K562 (cell line): Measurements from ENCODE around the gene TFEB. TPM values are rescaled to one million over a fixed set of nuclear protein-coding genes. Genes with fewer than 3 reads are reported as not detected.

Source experiments
- ATAC-seq: fragments of 200-7000 bp; cut with Tn5 transposase; 3 replicates; pipeline ENCODE4 v1.9.1; 2020; ENCODE audit warnings: moderate library complexity
- BruUV-seq: library from RNA; stranded (reverse); fragments of 400-500 nt; replicated peaks from 2 replicates; lab custom pipeline; 2021; lab: Mats Ljungman, UMichigan
- CTCF ChIA-PET: fragments of 300-600 bp; formaldehyde crosslinking; extraction: SDS; loops from one replicate; lab custom pipeline; 2021; ENCODE audit warnings: low intra/inter-chr PET ratio; lab: Yijun Ruan, JAX
- POLR2A ChIA-PET: fragments of 300-600, 350-650 bp; sonication (Branson Sonifier 250); formaldehyde crosslinking; extraction: SDS; loops from one replicate; lab custom pipeline; 2021; ENCODE audit warnings: antibody characterized with exemption, inconsistent platforms; lab: Yijun Ruan, JAX
- DNase-seq, 4 experiments: peaks; one replicate each; pipeline versions ENCODE4 v3.0.0 to v3.0.0-alpha.2; 2011 to 2018; ENCODE audit warnings: low spot score in 3 of 4, mixed read lengths in 3 of 4; ENCODE audit errors: extremely low read depth in 1 of 4
- FAIRE-seq: peaks from 2 replicates; lab custom pipeline; 2011; peaks lifted over from hg19 to GRCh38; lab: Jason Lieb, UNC
- H2AFZ ChIP-seq: 2 replicates; pipeline ENCODE4 v1.6.0; 2011; ENCODE audit warnings: low read depth, low read length, control low read depth, inconsistent platforms
- H3K27ac ChIP-seq: fragments of 200-600 bp; 3 replicates; pipeline ENCODE4 v1.8.0; 2011; ENCODE audit warnings: low read depth, mild to moderate bottlenecking, control low read depth, inconsistent platforms, low read length, moderate library complexity, mixed read lengths; ENCODE audit errors: extremely low read depth
- H3K27me3 ChIP-seq, 2 experiments: fragments of 300-600 bp in 1 of 2; 2 replicates in 1 of 2; 3 replicates in 1 of 2; pipeline versions ENCODE4 v1.6.0 to v1.8.0; 2011; ENCODE audit warnings: inconsistent platforms in 2 of 2, low read length in 2 of 2, mild to moderate bottlenecking in 1 of 2, mixed read lengths in 1 of 2, moderate library complexity in 1 of 2; ENCODE audit not compliant: control insufficient read depth in 2 of 2, insufficient read depth in 2 of 2
- H3K36me3 ChIP-seq: fragments of 300-600 bp; 3 replicates; pipeline ENCODE4 v1.8.0; 2011; ENCODE audit warnings: mild to moderate bottlenecking, low read length, inconsistent platforms; ENCODE audit not compliant: control insufficient read depth, insufficient read depth
- H3K4me1 ChIP-seq, 2 experiments: fragments of 200-600 bp in 1 of 2; replicated peaks in 1 of 2; 2 replicates in 1 of 2; 3 replicates in 1 of 2; pipeline versions ENCODE4 v1.5.1 to v1.8.0; 2011; ENCODE audit warnings: inconsistent platforms in 2 of 2, low read length in 2 of 2, mild to moderate bottlenecking in 1 of 2, mixed read lengths in 1 of 2, moderate library complexity in 1 of 2; ENCODE audit not compliant: control insufficient read depth in 2 of 2, insufficient read depth in 2 of 2
- H3K4me2 ChIP-seq: 2 replicates; pipeline ENCODE4 v1.6.1; 2011; ENCODE audit warnings: low read length, control low read depth, inconsistent platforms, mixed read lengths; ENCODE audit not compliant: insufficient read depth
- H3K4me3 ChIP-seq: fragments of 200-600 bp; sonication (generic), shearing (Covaris generic); 2 replicates; pipeline ENCODE4 v1.5.1; 2016; ENCODE audit warnings: control low read depth, inconsistent platforms
- H3K79me2 ChIP-seq: fragments of 200-600 bp; 3 replicates; pipeline ENCODE4 v1.8.0; 2011; ENCODE audit warnings: low read length, inconsistent platforms; ENCODE audit not compliant: control insufficient read depth, insufficient read depth
- H3K9ac ChIP-seq, 2 experiments: 2 replicates each; pipeline versions ENCODE4 v1.6.0 to v1.6.1; 2011; ENCODE audit warnings: low read depth in 2 of 2, low read length in 2 of 2, control low read depth in 1 of 2, inconsistent platforms in 1 of 2, mild to moderate bottlenecking in 1 of 2, mixed read lengths in 1 of 2; ENCODE audit not compliant: insufficient read depth in 1 of 2
- H3K9me1 ChIP-seq: one replicate; pipeline ENCODE4 v1.6.0; 2011; ENCODE audit warnings: inconsistent platforms, mild to moderate bottlenecking, low read length, moderate library complexity; ENCODE audit not compliant: control insufficient read depth, insufficient read depth
- H3K9me3 ChIP-seq: replicated peaks from 2 replicates; pipeline ENCODE4 v1.5.1; 2011; ENCODE audit warnings: low read depth, low read length, inconsistent platforms; ENCODE audit not compliant: control insufficient read depth, insufficient read depth
- H4K20me1 ChIP-seq: replicated peaks from 2 replicates; pipeline ENCODE4 v1.6.1; 2011; ENCODE audit warnings: low read length, inconsistent platforms, mixed read lengths; ENCODE audit not compliant: control insufficient read depth, insufficient read depth
- CBX1 ChIP-seq: sonication (generic); IDR thresholded peaks from 2 replicates; pipeline ENCODE4 v1.6.1; 2016; ENCODE audit warnings: antibody characterized with exemption, low read depth, mild to moderate bottlenecking
- ETS2 ChIP-seq: IDR thresholded peaks from 2 replicates; pipeline ENCODE4 v1.6.1; 2016; ENCODE audit warnings: borderline replicate concordance, missing genetic modification characterization, mild to moderate bottlenecking, moderate library complexity, missing compliant biosample characterization; ENCODE audit not compliant: poor library complexity, severe bottlenecking
- HNRNPUL1 ChIP-seq: fragments of 200-400 bp; formaldehyde crosslinking; IDR thresholded peaks from 2 replicates; pipeline ENCODE4 v1.6.1; 2017; ENCODE audit warnings: low read length
- JUNB ChIP-seq: fragments of 450-650 bp; formaldehyde crosslinking; conservative IDR thresholded peaks from 2 replicates; pipeline ENCODE4 v1.4.0; 2020; ENCODE audit warnings: mild to moderate bottlenecking
- MAFG ChIP-seq: fragments of 450-650 bp; conservative IDR thresholded peaks from 2 replicates; pipeline ENCODE4 v1.6.1; 2016; ENCODE audit warnings: missing genetic modification characterization, missing compliant biosample characterization
- NCOA6 ChIP-seq: fragments of 450-650 bp; IDR thresholded peaks from 2 replicates; pipeline ENCODE4 v1.6.1; 2017; ENCODE audit warnings: mild to moderate bottlenecking
- TEAD4 ChIP-seq, 2 experiments: sonication (generic) in 1 of 2; formaldehyde crosslinking in 1 of 2; IDR thresholded peaks; 2 replicates each; pipeline versions ENCODE4 v1.6.1 to v1.8.0; 2012 to 2022; ENCODE audit warnings: borderline replicate concordance in 1 of 2, inconsistent platforms in 1 of 2, low read length in 1 of 2, mild to moderate bottlenecking in 1 of 2, missing genetic modification reagents in 1 of 2
- ZNF551 ChIP-seq: fragments of 250-450 bp; sonication (Bioruptor Pico); IDR thresholded peaks from 2 replicates; pipeline ENCODE4 v1.5.0; 2021; ENCODE audit warnings: mild to moderate bottlenecking, moderate library complexity
- ZNF75A ChIP-seq: fragments of 450-650 bp; formaldehyde crosslinking; IDR thresholded peaks from 2 replicates; pipeline ENCODE4 v1.4.0; 2020; ENCODE audit warnings: mild to moderate bottlenecking
- WGBS: fragments of 100-300 bp; shearing (Covaris generic); methylation state at CpG from one replicate; pipeline ENCODE4 v1.1.6; 2016; ENCODE audit warnings: low coverage, mixed read lengths; ENCODE audit not compliant: insufficient coverage; ENCODE audit errors: missing lambda C conversion rate; 5-methylcytosine and 5-hydroxymethylcytosine counted together
- in situ Hi-C: fragments of 300-500 bp; cut with MboI; formaldehyde crosslinking; loops from 4 replicates; pipeline ENCODE4 v1.15.0; 2018; ENCODE audit warnings: inconsistent platforms, mixed read lengths
- intact Hi-C: fragments of 100-400 bp; cut with micrococcal nuclease; formaldehyde crosslinking; loops from 2 replicates; pipeline ENCODE4 v1.14.2; 2022
- polyA plus RNA-seq, 8 experiments: library from polyadenylated mRNA; depleted of rRNA in 4 of 8; stranded (reverse) in 5 of 8; unstranded in 3 of 8; fragments of >200 nt; fragmentation: Nextera tagmentation in 2 of 8; fragmentation: Illumina TruSeq in 1 of 8; extraction: Ambion mirVana in 2 of 8; extraction: Trizol in 1 of 8; gene quantifications; 2 replicates each; pipeline versions ENCODE4 v1.2.1 to v1.2.3, GENCODE V29; 2011 to 2014; ENCODE audit warnings: inconsistent platforms in 1 of 8, missing spikeins in 1 of 8
- total RNA-seq, 7 experiments: library from RNA; depleted of rRNA in 6 of 7; stranded (reverse); fragments of >200 nt in 6 of 7; fragmentation: Illumina TruSeq in 2 of 7; extraction: Trizol in 2 of 7; gene quantifications; 2 replicates each; pipeline versions ENCODE4 v1.2.1 to v1.2.3, GENCODE V29; 2011 to 2021; ENCODE audit warnings: low replicate concordance in 1 of 7
- TF ChIP-seq, protein P1 (sequence below): fragments of 450-650 bp; IDR thresholded peaks from 2 replicates; pipeline ENCODE4 v1.7.0; 2016; ENCODE audit warnings: borderline replicate concordance
- TF ChIP-seq, protein P2 (sequence below): fragments of 450-650 bp; IDR thresholded peaks from 2 replicates; pipeline ENCODE4 v1.6.1; 2016
- TF ChIP-seq, protein P3 (sequence below): sonication (generic); formaldehyde crosslinking; IDR thresholded peaks from 2 replicates; pipeline ENCODE4 v1.8.0; 2022; ENCODE audit warnings: missing genetic modification reagents, mild to moderate bottlenecking, borderline replicate concordance

Gene TFEB
- total and polyA plus RNA-seq, 9 of the 15 experiments (the other 6 are each of a cell fraction or from before 2014, with no cell fraction given): 0.04 to 4.7 (median 2.0) TPM

DNA sequence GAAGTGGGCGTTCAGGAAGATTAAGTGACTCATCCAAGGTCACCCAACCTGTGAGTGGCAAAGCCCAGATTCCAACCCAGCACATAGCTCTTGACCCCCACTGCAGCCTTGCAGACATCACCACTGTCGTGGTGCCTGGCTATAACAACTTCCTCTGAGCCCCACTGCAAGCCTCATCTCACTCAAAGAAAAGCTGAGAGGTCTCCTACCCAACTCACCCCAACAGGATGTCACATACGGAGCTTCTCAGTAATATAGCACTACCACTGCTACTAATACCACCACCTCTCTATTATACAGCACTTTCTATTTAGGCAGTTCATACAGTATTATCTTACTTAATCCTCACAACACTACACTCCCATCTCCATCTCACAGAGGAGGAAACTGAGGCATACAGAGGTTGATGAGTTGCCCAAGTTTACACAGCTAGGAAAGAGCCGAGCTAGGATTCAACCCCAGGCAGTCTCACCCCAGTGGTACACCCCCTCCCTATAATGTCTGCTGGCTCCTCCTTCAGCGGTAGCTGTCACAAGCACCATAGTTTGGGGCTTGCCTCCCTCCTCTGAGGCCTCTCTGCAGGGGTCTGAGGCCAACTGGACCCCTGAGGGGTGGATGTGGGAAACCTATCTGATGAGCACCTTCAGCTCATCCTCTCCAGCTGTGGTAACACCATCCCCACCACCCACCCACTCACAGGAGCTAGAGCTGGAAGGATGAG lies 19.5 kb downstream of the TFEB start:
- Histone ChIP-seq H3K79me2 (no peaks in the 10 kb centered on the region), H3K9ac (no peak overlapping the region), H3K4me1 (peaks cover 0 to 14% of the 10 kb centered on the region in 2 experiments; a peak in 2 of 5 replicates), H3K4me2 (no peak overlapping the region), H3K4me3 (no peak overlapping the region), H3K9me3 (no peaks in the 10 kb centered on the region), H3K27ac (no peak overlapping the region), H4K20me1 (peaks cover 19% of the 10 kb centered on the region; the same call in 1 of the 2 replicates), H3K36me3 (no peaks in the 10 kb centered on the region), H2AFZ (no peak overlapping the region), H3K9me1 (no peaks in the 10 kb centered on the region), H3K27me3 (peaks cover 2 to 42% of the 10 kb centered on the region in 2 experiments; a peak in 4 of 5 replicates)
- no peak for FAIRE-seq
- intact Hi-C loops (no loop called here), in situ Hi-C loops (no loop called here)
- DNase-seq: no peak
- WGBS: 0% methylated on average over 5 of the region's 5 CpGs
- POLR2A ChIA-PET: interaction anchor here (0.6 to 1.5 kb wide), 3 partner anchors 8 to 385 kb away, joined by 3 to 5 read pairs (median 5); no protein-coding TSS in a partner anchor
- no TSS peak for BruUV-seq
- CTCF ChIA-PET: interaction anchor here (0.8 kb wide), 1 partner anchor 10 kb away, joined by 4 read pairs; no protein-coding TSS in a partner anchor
- no peak for ATAC-seq
- TF ChIP-seq, protein P1, sequence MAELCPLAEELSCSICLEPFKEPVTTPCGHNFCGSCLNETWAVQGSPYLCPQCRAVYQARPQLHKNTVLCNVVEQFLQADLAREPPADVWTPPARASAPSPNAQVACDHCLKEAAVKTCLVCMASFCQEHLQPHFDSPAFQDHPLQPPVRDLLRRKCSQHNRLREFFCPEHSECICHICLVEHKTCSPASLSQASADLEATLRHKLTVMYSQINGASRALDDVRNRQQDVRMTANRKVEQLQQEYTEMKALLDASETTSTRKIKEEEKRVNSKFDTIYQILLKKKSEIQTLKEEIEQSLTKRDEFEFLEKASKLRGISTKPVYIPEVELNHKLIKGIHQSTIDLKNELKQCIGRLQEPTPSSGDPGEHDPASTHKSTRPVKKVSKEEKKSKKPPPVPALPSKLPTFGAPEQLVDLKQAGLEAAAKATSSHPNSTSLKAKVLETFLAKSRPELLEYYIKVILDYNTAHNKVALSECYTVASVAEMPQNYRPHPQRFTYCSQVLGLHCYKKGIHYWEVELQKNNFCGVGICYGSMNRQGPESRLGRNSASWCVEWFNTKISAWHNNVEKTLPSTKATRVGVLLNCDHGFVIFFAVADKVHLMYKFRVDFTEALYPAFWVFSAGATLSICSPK: no peak
- TF ChIP-seq ZNF551 (no peak), ZNF75A (CRISPR knock-in tag) (no peak), TEAD4 (IDR thresholded peaks at IDR 0.05; ENCODE audit: low read length) (no peak), TEAD4 (CRISPR knock-in tag; IDR thresholded peaks at IDR 0.05; ENCODE audit: borderline replicate concordance) (no peak), JUNB (CRISPR knock-in tag) (no peak), HNRNPUL1 (no peak), NCOA6 (no peak), CBX1 (no peak), MAFG (tag) (no peak), ETS2 (tag) (no peak)
- TF ChIP-seq, protein P2, sequence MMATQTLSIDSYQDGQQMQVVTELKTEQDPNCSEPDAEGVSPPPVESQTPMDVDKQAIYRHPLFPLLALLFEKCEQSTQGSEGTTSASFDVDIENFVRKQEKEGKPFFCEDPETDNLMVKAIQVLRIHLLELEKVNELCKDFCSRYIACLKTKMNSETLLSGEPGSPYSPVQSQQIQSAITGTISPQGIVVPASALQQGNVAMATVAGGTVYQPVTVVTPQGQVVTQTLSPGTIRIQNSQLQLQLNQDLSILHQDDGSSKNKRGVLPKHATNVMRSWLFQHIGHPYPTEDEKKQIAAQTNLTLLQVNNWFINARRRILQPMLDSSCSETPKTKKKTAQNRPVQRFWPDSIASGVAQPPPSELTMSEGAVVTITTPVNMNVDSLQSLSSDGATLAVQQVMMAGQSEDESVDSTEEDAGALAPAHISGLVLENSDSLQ: no peak
- TF ChIP-seq, protein P3, sequence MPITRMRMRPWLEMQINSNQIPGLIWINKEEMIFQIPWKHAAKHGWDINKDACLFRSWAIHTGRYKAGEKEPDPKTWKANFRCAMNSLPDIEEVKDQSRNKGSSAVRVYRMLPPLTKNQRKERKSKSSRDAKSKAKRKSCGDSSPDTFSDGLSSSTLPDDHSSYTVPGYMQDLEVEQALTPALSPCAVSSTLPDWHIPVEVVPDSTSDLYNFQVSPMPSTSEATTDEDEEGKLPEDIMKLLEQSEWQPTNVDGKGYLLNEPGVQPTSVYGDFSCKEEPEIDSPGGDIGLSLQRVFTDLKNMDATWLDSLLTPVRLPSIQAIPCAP (CRISPR knock-in tag): no peak
